Activated T-cell treated with anti-CD3 and anti-CD28 coated beads for 48 hours (primary cell): ENCODE results near the gene FCAR.
A peak's percentile ranks its signal among the peaks of the same experiment; 100 is the strongest.
"Not testable (repeated sequence)": the region's sequence is repeated elsewhere in the genome, so short reads cannot be mapped to it uniquely, and the experiment has no call there.

Experiments used
- DNase-seq: peaks from one replicate; pipeline ENCODE4 v3.0.0-alpha.2; 2020; ENCODE audit warnings: low read depth

Gene FCAR

GRCh38 chr19:54894106-54894505 lies 20.1 kb downstream of the FCAR start:
- DNase-seq, result not testable (repeated sequence)

GRCh38 chr19:54896036-54896435 lies 22.0 kb downstream of the FCAR start:
- DNase-seq, result no peak

GRCh38 chr19:54898685-54899084 lies 24.6 kb downstream of the FCAR start:
- DNase-seq, result not testable (repeated sequence)

- DNase-seq, result not testable (repeated sequence)
Observed at GRCh38 chr19:54899646-54900045, 25.6 kb downstream of the FCAR start.

GRCh38 chr19:54901153-54901552 lies 27.1 kb downstream of the FCAR start:
- DNase-seq, result not testable (repeated sequence)

GRCh38 chr19:54902061-54902460 lies 28.0 kb downstream of the FCAR start:
- no peak for DNase-seq

GRCh38 chr19:54903303-54903702 lies 29.3 kb downstream of the FCAR start:
- no peak for DNase-seq

- DNase-seq, result not testable (repeated sequence)
Observed at GRCh38 chr19:54904261-54904660, 30.2 kb downstream of the FCAR start.

GRCh38 chr19:54905421-54905802 lies 31.4 kb downstream of the FCAR start:
- no peak for DNase-seq

- DNase-seq, result peak; percentile 6
Observed at GRCh38 chr19:54905803-54906511, 31.9 kb downstream of the FCAR start, which contains the start of gene NCR1. NCR1 (plus strand) TSS chr19:54906148; CDS start chr19:54906188, 40 bp downstream.

GRCh38 chr19:54906819-54907218 lies 32.8 kb downstream of the FCAR start:
- no peak for DNase-seq

GRCh38 chr19:54907899-54908298 lies 33.9 kb downstream of the FCAR start:
- not testable (repeated sequence) for DNase-seq

GRCh38 chr19:54916822-54917221 lies 42.8 kb downstream of the FCAR start:
- DNase-seq, result no peak

GRCh38 chr19:54918499-54918898 lies 44.5 kb downstream of the FCAR start:
- DNase-seq, result no peak

GRCh38 chr19:54919646-54920563 lies 45.9 kb downstream of the FCAR start:
- DNase-seq, result not testable (repeated sequence)

GRCh38 chr19:54921082-54921481 lies 47.0 kb downstream of the FCAR start:
- no peak for DNase-seq

- no peak for DNase-seq
Observed at GRCh38 chr19:54923276-54923675, 49.2 kb downstream of the FCAR start.

- DNase-seq, result no peak
Observed at GRCh38 chr19:54928299-54928698, 54.3 kb downstream of the FCAR start.

GRCh38 chr19:54937926-54938325 lies 63.9 kb downstream of the FCAR start:
- DNase-seq, result no peak

- no peak for DNase-seq
Observed at GRCh38 chr19:54938906-54939305, 64.9 kb downstream of the FCAR start.

GRCh38 chr19:54939538-54939937 lies 65.5 kb downstream of the FCAR start:
- not testable (repeated sequence) for DNase-seq
